ENCODE data around the gene SLCO1B1.

The SLCO1B1 gene

GRCh38 chr12:21221778-21222177 is 90.8 kb downstream of the SLCO1B1 start:
- DNase-seq: no peak

DNA sequence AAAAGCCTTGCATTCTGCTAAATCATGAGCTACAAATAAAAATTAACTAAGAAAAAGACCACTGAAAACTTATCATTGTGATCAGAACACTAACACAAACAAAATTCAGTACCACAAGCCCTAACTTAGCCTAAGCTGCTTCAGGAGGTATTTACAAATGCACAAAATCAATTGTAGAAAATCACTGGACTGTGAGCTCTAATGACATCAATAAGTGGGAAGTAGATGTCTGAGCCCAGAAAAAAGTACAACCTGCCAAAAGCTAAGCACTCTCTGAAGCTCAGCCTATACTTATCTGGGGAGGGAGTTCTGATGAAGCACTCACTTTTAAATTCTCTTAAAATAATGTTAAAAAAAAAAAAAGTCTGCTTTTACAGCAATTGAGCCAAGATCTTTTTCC is 92.9 kb downstream of the SLCO1B1 start:
- DNase-seq: no peak

DNA sequence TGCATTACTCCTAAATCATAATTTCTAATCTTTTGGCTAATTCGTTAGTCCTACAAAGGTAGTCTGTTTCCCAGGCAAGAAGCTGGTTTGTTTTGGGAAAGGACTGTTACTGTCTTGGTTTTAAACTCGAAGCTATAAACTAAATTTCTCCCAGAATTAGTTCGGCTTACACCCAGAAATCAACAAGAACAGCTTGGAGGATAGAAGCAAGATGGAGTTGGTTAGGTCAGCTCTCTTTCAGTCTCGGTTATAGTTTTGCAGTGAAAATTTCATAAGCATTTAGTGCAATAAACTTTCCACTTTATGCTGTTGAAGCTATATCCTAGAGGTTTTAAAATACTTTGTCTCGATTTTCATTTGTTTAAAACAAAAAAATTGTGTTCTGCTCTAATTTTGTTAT is 103.4 kb downstream of the SLCO1B1 start:
- no peak for DNase-seq

DNA sequence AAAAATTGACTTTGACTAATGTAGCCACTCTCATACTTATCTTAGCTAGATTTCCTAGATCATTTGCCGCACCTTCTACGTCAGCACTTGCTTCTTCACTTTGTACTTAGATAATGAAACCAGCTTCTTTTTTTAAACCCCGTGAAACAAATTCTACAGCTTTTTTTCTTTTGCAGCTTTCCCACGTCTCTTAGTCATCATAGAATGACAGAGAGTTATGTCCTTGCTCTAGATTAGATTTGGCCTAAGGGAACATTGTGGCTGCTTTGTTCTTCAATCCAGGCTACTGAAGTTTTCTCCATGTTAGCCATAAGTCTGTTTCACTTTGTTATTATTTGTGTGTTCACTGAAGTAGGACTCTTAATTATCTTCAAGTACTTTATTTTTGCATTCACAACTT is 108.9 kb downstream of the SLCO1B1 start:
- no peak for DNase-seq

- no peak for DNase-seq
These were observed 117.7 kb downstream of the SLCO1B1 start for GRCh38 chr12:21248679-21249078.

DNA sequence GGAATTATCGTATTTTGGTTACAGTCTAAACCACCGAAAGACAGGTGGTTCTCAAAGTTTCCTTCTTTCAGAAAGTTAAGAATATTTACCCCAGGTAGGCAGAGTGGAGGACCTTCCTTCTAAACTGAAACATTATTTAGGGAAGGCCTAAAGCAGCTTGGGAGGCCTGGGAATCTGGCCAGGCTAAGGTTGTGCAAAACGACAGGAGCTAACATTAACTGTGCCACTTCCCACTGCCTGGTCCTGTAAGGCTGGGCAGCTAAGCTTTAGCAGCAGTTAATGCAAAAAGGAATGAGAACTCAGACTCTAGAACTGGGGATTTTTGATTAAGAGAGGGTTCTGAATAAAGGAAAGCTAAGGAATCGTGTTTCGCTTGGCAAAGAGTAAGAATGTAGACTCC is 121.1 kb downstream of the SLCO1B1 start:
- DNase-seq: no peak

GRCh38 chr12:21257172-21257571 is 126.2 kb downstream of the SLCO1B1 start:
- no peak for DNase-seq

GRCh38 chr12:21264232-21264631 is 133.2 kb downstream of the SLCO1B1 start:
- no peak for DNase-seq

- DNase-seq: no peak
These were observed 134.9 kb downstream of the SLCO1B1 start for GRCh38 chr12:21265932-21266331.

DNA sequence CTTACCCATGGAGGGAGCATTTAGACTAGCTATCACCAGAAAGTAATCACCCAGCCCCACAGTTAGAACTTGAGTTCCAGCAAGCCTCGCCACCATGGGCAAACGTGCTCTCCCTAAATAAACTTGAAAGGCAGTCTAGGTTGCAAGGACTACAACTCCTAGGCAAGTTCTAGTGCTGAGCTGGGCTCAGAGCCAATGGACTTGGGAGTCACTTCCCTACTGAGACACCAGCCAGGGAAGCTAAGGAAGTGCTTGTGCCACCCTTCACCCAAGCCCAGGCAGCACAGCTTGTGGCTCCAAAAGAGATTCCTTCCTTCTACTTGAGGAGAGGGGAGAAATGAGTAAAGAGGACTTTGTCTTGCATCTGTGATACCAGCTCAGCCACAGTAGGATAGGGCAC is 145.8 kb downstream of the SLCO1B1 start:
- no peak for DNase-seq

Data from RPMI8226 (cell line).